Type B pancreatic cell (in vitro differentiated cells): ENCODE data around the gene GALNT1. TPM values are rescaled to one million over a fixed set of nuclear protein-coding genes. Genes with fewer than 3 reads are reported as not detected.
A peak's percentile ranks its signal among the peaks of the same experiment; 100 is the strongest.

Experiments used
- DNase-seq: peaks from one replicate; pipeline ENCODE4 v3.0.0; 2021; ENCODE audit warnings: mixed read lengths; ENCODE audit not compliant: unreplicated experiment; ENCODE audit errors: extremely low spot score
- H3K27ac Mint-ChIP-seq: 2 replicates; pipeline ENCODE4 v1.8.0; 2021; ENCODE audit warnings: mild to moderate bottlenecking, mixed read lengths
- H3K27me3 Mint-ChIP-seq: 2 replicates; pipeline ENCODE4 v1.8.0; 2021; ENCODE audit warnings: mixed read lengths
- H3K36me3 Mint-ChIP-seq: 2 replicates; pipeline ENCODE4 v1.8.0; 2021; ENCODE audit warnings: mixed read lengths
- H3K4me1 Mint-ChIP-seq: one replicate; pipeline ENCODE4 v1.8.0; 2021; ENCODE audit warnings: mixed read lengths; ENCODE audit not compliant: unreplicated experiment
- H3K4me3 Mint-ChIP-seq: 2 replicates; pipeline ENCODE4 v1.8.0; 2021; ENCODE audit warnings: mild to moderate bottlenecking, mixed read lengths
- H3K9me3 Mint-ChIP-seq: 2 replicates; pipeline ENCODE4 v1.8.0; 2021; ENCODE audit warnings: mixed read lengths
- long read RNA-seq: library from polyadenylated mRNA; unstranded; transcript quantifications from one replicate; pipeline ENCODE4 v2.0.0, GENCODE V29; 2020
- total RNA-seq: library from RNA; stranded (reverse); gene quantifications from 2 replicates; pipeline ENCODE4 v1.2.1, GENCODE V29; 2021; ENCODE audit warnings: low replicate concordance
- TF ChIP-seq, protein P1 (sequence below): fragments of 200-600 bp; sonication (generic); conservative IDR thresholded peaks from 2 replicates; pipeline ENCODE4 v1.5.0; 2021; ENCODE audit warnings: antibody characterized with exemption, mild to moderate bottlenecking

GALNT1 gene
- total RNA-seq: 92.1 and 100 TPM in 2 replicates
- long read RNA-seq, transcript GALNT1-201 (11 exons, 3,847 nt): major isoform, 7 of 45 reads
- long read RNA-seq, partial matches to known transcripts: 19 of 45 reads
- long read RNA-seq, other reads (novel, unspliced or antisense): 19 of 45 reads

DNA sequence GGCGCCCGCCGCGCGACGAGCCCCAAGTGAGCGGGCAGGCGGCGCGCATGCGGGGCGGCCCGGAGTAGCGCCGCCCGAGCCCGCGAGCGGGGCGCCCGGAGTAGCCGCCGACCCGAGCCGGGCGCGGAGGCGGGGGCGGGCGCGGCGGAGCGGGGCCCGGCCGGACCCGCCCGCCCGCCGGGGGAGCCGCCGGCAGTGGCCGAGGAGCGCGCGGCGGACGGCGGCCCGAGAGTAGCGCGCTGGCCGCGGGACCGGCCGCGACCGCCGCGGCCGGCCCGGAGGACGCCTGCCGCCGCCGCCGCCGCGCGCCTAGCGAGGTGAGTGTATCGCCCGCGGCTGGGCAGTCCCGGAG lies at the start of gene GALNT1:
Gene GALNT1, plus strand, starts transcription at position 195 of the 352 bp plus-strand sequence. CDS start 72,923 bp downstream, outside the sequence.
- Mint-ChIP-seq H3K36me3 (peaks cover 11% of the 10 kb centered on the region), H3K4me3 (peak within 1 kb of the TSS; percentile 89), H3K4me1 (peaks cover 14% of the 10 kb centered on the region), H3K27ac (peak within 1 kb of the TSS; percentile 88), H3K9me3 (peaks cover 1% of the 10 kb centered on the region), H3K27me3 (peaks cover 7% of the 10 kb centered on the region)
- TF ChIP-seq, protein P1, sequence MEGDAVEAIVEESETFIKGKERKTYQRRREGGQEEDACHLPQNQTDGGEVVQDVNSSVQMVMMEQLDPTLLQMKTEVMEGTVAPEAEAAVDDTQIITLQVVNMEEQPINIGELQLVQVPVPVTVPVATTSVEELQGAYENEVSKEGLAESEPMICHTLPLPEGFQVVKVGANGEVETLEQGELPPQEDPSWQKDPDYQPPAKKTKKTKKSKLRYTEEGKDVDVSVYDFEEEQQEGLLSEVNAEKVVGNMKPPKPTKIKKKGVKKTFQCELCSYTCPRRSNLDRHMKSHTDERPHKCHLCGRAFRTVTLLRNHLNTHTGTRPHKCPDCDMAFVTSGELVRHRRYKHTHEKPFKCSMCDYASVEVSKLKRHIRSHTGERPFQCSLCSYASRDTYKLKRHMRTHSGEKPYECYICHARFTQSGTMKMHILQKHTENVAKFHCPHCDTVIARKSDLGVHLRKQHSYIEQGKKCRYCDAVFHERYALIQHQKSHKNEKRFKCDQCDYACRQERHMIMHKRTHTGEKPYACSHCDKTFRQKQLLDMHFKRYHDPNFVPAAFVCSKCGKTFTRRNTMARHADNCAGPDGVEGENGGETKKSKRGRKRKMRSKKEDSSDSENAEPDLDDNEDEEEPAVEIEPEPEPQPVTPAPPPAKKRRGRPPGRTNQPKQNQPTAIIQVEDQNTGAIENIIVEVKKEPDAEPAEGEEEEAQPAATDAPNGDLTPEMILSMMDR: no peak
- DNase-seq: no peak

DNA sequence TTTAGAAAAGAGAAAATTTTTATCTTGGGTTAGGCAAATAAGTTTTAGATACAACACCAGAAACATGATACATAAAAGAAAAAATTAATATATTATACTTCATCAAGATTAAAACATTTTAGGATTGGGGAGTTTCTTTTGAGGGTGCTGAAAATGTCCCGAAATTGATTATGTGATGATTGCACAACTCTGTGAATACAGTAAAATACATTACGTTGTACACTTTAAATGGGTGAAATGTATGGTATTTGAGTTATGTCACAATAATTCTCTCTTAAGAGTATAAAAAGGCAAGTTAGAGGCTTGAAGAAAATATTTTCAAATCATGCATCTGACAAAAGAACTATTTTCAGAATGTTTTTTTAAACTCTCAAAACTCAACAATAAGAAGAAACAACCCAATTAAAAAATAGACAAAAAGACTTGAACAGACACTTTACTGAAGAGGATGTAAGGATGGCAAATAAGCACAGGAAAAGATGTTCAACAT lies 47.6 kb upstream of the GALNT1 start:
- Mint-ChIP-seq H3K27ac (no peak overlapping the region), H3K4me3 (no peak overlapping the region), H3K9me3 (no peaks in the 10 kb centered on the region), H3K36me3 (no peaks in the 10 kb centered on the region), H3K27me3 (peaks cover 11% of the 10 kb centered on the region), H3K4me1 (no peaks in the 10 kb centered on the region)
- TF ChIP-seq, protein P1: no peak
- no peak for DNase-seq

DNA sequence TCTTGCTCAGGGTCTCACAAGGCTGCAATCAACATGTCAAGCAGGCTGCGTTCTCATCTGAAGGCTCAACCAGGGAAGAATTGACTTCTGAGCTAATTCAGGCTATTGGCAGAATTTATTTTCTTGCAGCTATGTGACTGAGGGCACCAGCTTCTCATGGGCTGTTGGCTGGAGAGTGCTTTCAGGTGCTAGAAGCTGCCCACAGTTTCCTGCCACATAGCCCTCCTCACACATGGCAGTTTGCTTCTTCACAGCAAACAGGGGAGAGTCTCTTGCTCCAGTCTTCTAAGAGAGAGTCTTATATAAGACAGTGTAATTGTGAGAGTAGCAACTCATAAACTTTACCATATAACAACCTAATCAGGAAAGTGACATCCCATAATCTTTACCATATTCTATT lies 46.2 kb upstream of the GALNT1 start:
- no peaks in the 10 kb centered on the region for H3K9me3 Mint-ChIP-seq
- DNase-seq: no peak
- H3K36me3 Mint-ChIP-seq: no peaks in the 10 kb centered on the region

DNA sequence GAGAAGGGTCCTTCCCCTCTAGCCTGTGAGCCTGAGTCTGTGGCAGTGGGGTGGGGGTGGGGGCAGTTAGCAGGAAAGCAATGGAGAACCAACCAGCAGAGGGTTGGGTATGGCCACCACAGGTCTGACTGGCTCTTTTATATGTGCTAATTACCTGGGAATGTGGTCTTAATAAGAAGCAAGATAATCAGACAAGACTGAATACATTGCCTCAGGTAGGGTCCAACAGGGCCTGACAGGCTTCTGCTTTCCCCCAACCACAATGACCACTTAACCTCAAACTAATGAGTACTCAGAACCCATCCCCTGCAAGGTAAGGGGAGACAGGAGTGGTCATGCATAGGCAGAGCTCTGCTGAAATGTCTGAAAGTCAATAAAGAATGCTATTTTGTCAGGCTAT lies 39.2 kb upstream of the GALNT1 start:
- H3K27ac Mint-ChIP-seq: no peak overlapping the region
- TF ChIP-seq, protein P1: no peak
- no peaks in the 10 kb centered on the region for H3K27me3 Mint-ChIP-seq
- no peaks in the 10 kb centered on the region for H3K36me3 Mint-ChIP-seq
- no peak overlapping the region for H3K4me3 Mint-ChIP-seq
- H3K9me3 Mint-ChIP-seq: peaks cover 1% of the 10 kb centered on the region
- no peak for DNase-seq
- no peaks in the 10 kb centered on the region for H3K4me1 Mint-ChIP-seq

More for the DNA sequence above, 46.2 kb upstream of the GALNT1 start:
- H3K4me1 Mint-ChIP-seq: no peaks in the 10 kb centered on the region
- TF ChIP-seq, protein P1: no peak
- peaks cover 11% of the 10 kb centered on the region for H3K27me3 Mint-ChIP-seq
- no peak overlapping the region for H3K4me3 Mint-ChIP-seq
- H3K27ac Mint-ChIP-seq: no peak overlapping the region

DNA sequence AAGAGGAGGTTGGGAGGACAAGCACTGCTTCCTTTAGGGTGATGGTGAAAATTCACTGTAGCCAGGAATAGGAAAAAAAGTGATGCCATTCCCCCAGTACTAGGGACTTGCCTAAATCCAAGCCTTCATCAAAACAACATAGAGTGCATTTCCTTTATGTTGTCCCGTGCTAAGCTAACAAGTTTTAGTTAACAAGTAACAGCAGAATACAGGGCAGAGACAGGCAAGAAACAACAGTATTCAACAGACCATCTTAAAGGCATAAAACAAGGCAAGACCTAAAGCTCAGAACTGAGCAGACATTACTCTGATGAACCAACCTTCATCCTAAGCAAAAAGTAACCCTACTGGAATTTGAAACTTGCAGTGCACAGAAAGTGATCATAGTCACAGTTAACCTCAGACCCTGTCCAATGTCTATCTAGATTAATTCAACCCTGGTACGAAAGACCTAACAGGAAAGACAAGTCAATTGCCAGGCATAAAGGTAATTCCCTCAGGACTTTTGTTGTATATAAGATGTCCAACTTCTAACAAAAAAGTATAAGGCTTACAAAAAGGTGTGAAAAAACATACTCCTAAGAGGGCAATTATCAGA lies 34.4 kb upstream of the GALNT1 start:
- Mint-ChIP-seq H3K27me3 (no peaks in the 10 kb centered on the region), H3K27ac (no peak overlapping the region), H3K9me3 (peaks cover 3% of the 10 kb centered on the region), H3K4me1 (no peaks in the 10 kb centered on the region), H3K4me3 (no peak overlapping the region), H3K36me3 (no peaks in the 10 kb centered on the region)
- no peak for DNase-seq
- TF ChIP-seq, protein P1: no peak
